ENCODE data around the gene ZNF236. TPM values are rescaled to one million over a fixed set of nuclear protein-coding genes. Genes with fewer than 3 reads are reported as not detected.

The ZNF236 gene
- polyA plus RNA-seq, 3 donors, result 1.7 to 6.5 (median 2.4) TPM

- no peak overlapping the region for H2AFZ ChIP-seq (ENCODE audit: insufficient read depth, low read depth, low read length, poor library complexity, severe bottlenecking)
- H3K36me3 ChIP-seq (replicated peaks in 1 of 2; ENCODE audit: control insufficient read depth in 1 of 2, insufficient read depth in 2 of 2, low read length in 2 of 2), result peaks cover 36 to 80% of the 10 kb centered on the region in 2 donors
- 94% methylated on average over 8 of the region's 9 CpGs for WGBS (ENCODE audit: insufficient coverage)
- no peak overlapping the region for H3K27ac ChIP-seq (ENCODE audit: low read depth in 1 of 2, low read length in 2 of 2)
- no peaks in the 10 kb centered on the region for H3K9me3 ChIP-seq (replicated peaks in 1 of 2; ENCODE audit: control insufficient read depth in 1 of 2, insufficient read depth in 1 of 2, low read length in 2 of 2)
- peak overlapping the region in 2 of 7 donors; percentile 19 to 74 for H3K27ac Mint-ChIP-seq
- intact Hi-C loops (cut with micrococcal nuclease), result no loop called here
- H3K27me3 Mint-ChIP-seq (ENCODE audit: low read depth in 3 of 3), result no peaks in the 10 kb centered on the region
- H3K79me2 ChIP-seq (ENCODE audit: insufficient read depth, low read length), result peaks cover 37% of the 10 kb centered on the region
- H3K4me1 Mint-ChIP-seq, result peaks cover 28% of the 10 kb centered on the region
- no peak overlapping the region for H3K9ac ChIP-seq (ENCODE audit: insufficient read depth, low read length, poor library complexity, severe bottlenecking)
- H3K4me2 ChIP-seq (replicated peaks; ENCODE audit: extremely low read depth, low read length, poor library complexity, severe bottlenecking), result no peak overlapping the region
- H3K4me1 ChIP-seq (ENCODE audit: control insufficient read depth in 1 of 2, insufficient read depth in 2 of 2, low read length in 2 of 2), result peaks cover 22 to 23% of the 10 kb centered on the region in 2 donors
- H3K4me3 ChIP-seq (replicated peaks in 1 of 3; ENCODE audit: low read depth in 2 of 3, low read length in 3 of 3), result no peak overlapping the region
- H3K36me3 Mint-ChIP-seq, result peaks cover 76 to 78% of the 10 kb centered on the region in 2 donors
- TF ChIP-seq CTCF (IDR thresholded peaks at IDR 0.05), result no peak
- peaks cover 96% of the 10 kb centered on the region for H4K20me1 ChIP-seq (ENCODE audit: insufficient read depth, low read length)
- H3K27me3 ChIP-seq (ENCODE audit: control insufficient read depth in 2 of 2, insufficient read depth in 2 of 2, low read length in 2 of 2), result no peaks in the 10 kb centered on the region
- no peak for DNase-seq
- H3K9me3 Mint-ChIP-seq, result no peaks in the 10 kb centered on the region
- H3K4me3 Mint-ChIP-seq, result no peak overlapping the region
Observed at GRCh38 chr18:77019641-77020040, 197.3 kb downstream of the ZNF236 start.

Small RNAs within 50 kb of the gene (small RNA-seq; reads per million reads assigned to genes)
- gene RF00017 (ENCODE audit: insufficient read length, low read depth) (not detected), gene RNU6-346P (ENCODE audit: insufficient read length, low read depth) (not detected)
